HepG2 (cell line): ENCODE measurements around the gene AUH. TPM values are rescaled to one million over a fixed set of nuclear protein-coding genes. Genes with fewer than 3 reads are reported as not detected.

ENCODE experiments used
- CEBPB ChIP-seq: IDR thresholded peaks from 2 replicates; pipeline ENCODE4 v1.6.1; 2011; ENCODE audit warnings: low read depth, low read length, improper control_type of control experiment, borderline replicate concordance
- PTBP1 ChIP-seq: fragments of 200-400 bp; formaldehyde crosslinking; IDR thresholded peaks from 2 replicates; pipeline ENCODE4 v1.6.1; 2018; ENCODE audit warnings: low read length, low read depth; ENCODE audit not compliant: poor library complexity, severe bottlenecking
- ZNF230 ChIP-seq: sonication (generic); formaldehyde crosslinking; IDR thresholded peaks from 2 replicates; pipeline ENCODE4 v1.4.0; 2020; ENCODE audit warnings: mild to moderate bottlenecking, missing genetic modification reagents
- ZNF788 ChIP-seq: sonication (generic); formaldehyde crosslinking; IDR thresholded peaks from 2 replicates; pipeline ENCODE4 v1.5.0; 2020; ENCODE audit warnings: mild to moderate bottlenecking, missing genetic modification reagents, borderline replicate concordance
- polyA plus RNA-seq, 8 experiments: library from polyadenylated mRNA; depleted of rRNA in 3 of 8; stranded (reverse) in 7 of 8; unstranded in 1 of 8; fragments of >200 nt; fragmentation: Illumina TruSeq in 4 of 8; extraction: Trizol in 4 of 8; gene quantifications; 2 replicates each; pipeline versions ENCODE4 v1.2.1 to v1.2.3, GENCODE V29; 2011 to 2016; ENCODE audit warnings: low read depth in 4 of 8, missing spikeins in 1 of 8, mixed read lengths in 1 of 8; ENCODE audit not compliant: insufficient read depth in 1 of 8
- total RNA-seq, 5 experiments: library from RNA; depleted of rRNA; stranded (reverse); fragments of >200 nt; fragmentation: Illumina TruSeq; extraction: Trizol; gene quantifications; 2 replicates each; pipeline ENCODE4 v1.2.3, GENCODE V29; 2016; ENCODE audit warnings: low read depth in 1 of 5
- TF ChIP-seq, protein P1 (sequence below): sonication (generic); formaldehyde crosslinking; conservative IDR thresholded peaks from 2 replicates; pipeline ENCODE4 v1.4.0; 2020; ENCODE audit warnings: mild to moderate bottlenecking, missing genetic modification reagents, moderate library complexity
- TF ChIP-seq, protein P2 (sequence below): sonication (generic); formaldehyde crosslinking; IDR thresholded peaks from 2 replicates; pipeline ENCODE4 v1.4.0; 2020; ENCODE audit warnings: mild to moderate bottlenecking, missing genetic modification reagents
- TF ChIP-seq, protein P3 (sequence below): sonication (generic); formaldehyde crosslinking; IDR thresholded peaks from 2 replicates; pipeline ENCODE4 v1.5.0; 2020; ENCODE audit warnings: mild to moderate bottlenecking, missing genetic modification reagents, borderline replicate concordance
- TF ChIP-seq, protein P4 (sequence below): sonication (generic); formaldehyde crosslinking; IDR thresholded peaks from 2 replicates; pipeline ENCODE4 v1.5.1; 2020; ENCODE audit warnings: mild to moderate bottlenecking, missing genetic modification reagents, borderline replicate concordance
- TF ChIP-seq, protein P5 (sequence below): IDR thresholded peaks from 2 replicates; pipeline ENCODE4 v1.4.0; 2020; ENCODE audit warnings: mild to moderate bottlenecking, missing genetic modification reagents

AUH gene
- total and polyA plus RNA-seq, 2 of the 13 experiments (the other 11 are each of a cell fraction or from before 2014, with no cell fraction given), result 25.8 to 31.9 TPM

DNA sequence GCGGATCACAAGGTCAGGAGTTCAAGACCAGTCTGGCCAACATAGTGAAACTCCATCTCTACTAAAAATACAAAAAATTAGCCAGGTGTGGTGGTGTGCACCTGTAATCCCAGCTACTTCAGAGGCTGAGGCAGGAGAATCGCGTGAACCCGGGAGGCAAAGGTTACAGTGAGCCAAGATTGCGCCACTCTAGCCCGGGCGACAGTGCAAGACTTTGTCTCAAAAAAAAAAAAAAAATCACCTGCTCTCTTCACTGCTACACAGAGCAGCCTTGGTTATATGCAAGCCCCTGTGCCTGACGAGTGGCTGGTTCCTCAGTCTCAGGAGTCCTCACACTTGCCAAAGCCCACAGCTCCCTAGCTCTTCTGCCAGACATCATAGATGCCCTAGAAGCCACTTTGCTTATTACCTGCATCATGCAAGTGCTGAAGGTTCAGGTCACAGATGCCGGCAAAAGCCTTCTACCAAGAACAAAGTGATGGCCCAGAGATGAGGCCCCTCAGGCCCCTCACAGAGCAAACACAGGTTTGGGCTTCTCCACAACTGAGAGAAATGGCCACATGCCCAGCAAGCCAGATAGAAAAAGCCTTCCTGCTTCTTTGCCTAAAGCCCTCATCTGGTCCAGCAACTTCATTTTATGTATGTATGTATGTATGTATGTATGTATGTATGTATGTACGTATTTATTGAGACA lies 176.4 kb downstream of the AUH start (continued):
- TF ChIP-seq, protein P1, sequence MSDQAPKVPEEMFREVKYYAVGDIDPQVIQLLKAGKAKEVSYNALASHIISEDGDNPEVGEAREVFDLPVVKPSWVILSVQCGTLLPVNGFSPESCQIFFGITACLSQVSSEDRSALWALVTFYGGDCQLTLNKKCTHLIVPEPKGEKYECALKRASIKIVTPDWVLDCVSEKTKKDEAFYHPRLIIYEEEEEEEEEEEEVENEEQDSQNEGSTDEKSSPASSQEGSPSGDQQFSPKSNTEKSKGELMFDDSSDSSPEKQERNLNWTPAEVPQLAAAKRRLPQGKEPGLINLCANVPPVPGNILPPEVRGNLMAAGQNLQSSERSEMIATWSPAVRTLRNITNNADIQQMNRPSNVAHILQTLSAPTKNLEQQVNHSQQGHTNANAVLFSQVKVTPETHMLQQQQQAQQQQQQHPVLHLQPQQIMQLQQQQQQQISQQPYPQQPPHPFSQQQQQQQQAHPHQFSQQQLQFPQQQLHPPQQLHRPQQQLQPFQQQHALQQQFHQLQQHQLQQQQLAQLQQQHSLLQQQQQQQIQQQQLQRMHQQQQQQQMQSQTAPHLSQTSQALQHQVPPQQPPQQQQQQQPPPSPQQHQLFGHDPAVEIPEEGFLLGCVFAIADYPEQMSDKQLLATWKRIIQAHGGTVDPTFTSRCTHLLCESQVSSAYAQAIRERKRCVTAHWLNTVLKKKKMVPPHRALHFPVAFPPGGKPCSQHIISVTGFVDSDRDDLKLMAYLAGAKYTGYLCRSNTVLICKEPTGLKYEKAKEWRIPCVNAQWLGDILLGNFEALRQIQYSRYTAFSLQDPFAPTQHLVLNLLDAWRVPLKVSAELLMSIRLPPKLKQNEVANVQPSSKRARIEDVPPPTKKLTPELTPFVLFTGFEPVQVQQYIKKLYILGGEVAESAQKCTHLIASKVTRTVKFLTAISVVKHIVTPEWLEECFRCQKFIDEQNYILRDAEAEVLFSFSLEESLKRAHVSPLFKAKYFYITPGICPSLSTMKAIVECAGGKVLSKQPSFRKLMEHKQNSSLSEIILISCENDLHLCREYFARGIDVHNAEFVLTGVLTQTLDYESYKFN, result peak; percentile 24
- TF ChIP-seq ZNF788 (peak; percentile 68; the same call in 1 of the 2 replicates), CEBPB (peak; percentile 80), ZNF230 (no peak), PTBP1 (no peak)
- TF ChIP-seq, protein P2, sequence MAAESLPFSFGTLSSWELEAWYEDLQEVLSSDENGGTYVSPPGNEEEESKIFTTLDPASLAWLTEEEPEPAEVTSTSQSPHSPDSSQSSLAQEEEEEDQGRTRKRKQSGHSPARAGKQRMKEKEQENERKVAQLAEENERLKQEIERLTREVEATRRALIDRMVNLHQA (CRISPR knock-in tag), result no peak
- TF ChIP-seq, protein P3, sequence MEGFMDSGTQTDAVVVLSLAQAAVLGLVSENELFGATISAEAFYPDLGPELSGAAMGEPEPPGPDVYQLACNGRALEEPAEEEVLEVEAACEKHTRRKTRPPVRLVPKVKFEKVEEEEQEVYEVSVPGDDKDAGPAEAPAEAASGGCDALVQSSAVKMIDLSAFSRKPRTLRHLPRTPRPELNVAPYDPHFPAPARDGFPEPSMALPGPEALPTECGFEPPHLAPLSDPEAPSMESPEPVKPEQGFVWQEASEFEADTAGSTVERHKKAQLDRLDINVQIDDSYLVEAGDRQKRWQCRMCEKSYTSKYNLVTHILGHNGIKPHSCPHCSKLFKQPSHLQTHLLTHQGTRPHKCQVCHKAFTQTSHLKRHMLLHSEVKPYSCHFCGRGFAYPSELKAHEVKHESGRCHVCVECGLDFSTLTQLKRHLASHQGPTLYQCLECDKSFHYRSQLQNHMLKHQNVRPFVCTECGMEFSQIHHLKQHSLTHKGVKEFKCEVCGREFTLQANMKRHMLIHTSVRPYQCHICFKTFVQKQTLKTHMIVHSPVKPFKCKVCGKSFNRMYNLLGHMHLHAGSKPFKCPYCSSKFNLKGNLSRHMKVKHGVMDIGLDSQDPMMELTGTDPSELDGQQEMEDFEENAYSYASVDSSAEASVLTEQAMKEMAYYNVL, result no peak
- TF ChIP-seq, protein P4, sequence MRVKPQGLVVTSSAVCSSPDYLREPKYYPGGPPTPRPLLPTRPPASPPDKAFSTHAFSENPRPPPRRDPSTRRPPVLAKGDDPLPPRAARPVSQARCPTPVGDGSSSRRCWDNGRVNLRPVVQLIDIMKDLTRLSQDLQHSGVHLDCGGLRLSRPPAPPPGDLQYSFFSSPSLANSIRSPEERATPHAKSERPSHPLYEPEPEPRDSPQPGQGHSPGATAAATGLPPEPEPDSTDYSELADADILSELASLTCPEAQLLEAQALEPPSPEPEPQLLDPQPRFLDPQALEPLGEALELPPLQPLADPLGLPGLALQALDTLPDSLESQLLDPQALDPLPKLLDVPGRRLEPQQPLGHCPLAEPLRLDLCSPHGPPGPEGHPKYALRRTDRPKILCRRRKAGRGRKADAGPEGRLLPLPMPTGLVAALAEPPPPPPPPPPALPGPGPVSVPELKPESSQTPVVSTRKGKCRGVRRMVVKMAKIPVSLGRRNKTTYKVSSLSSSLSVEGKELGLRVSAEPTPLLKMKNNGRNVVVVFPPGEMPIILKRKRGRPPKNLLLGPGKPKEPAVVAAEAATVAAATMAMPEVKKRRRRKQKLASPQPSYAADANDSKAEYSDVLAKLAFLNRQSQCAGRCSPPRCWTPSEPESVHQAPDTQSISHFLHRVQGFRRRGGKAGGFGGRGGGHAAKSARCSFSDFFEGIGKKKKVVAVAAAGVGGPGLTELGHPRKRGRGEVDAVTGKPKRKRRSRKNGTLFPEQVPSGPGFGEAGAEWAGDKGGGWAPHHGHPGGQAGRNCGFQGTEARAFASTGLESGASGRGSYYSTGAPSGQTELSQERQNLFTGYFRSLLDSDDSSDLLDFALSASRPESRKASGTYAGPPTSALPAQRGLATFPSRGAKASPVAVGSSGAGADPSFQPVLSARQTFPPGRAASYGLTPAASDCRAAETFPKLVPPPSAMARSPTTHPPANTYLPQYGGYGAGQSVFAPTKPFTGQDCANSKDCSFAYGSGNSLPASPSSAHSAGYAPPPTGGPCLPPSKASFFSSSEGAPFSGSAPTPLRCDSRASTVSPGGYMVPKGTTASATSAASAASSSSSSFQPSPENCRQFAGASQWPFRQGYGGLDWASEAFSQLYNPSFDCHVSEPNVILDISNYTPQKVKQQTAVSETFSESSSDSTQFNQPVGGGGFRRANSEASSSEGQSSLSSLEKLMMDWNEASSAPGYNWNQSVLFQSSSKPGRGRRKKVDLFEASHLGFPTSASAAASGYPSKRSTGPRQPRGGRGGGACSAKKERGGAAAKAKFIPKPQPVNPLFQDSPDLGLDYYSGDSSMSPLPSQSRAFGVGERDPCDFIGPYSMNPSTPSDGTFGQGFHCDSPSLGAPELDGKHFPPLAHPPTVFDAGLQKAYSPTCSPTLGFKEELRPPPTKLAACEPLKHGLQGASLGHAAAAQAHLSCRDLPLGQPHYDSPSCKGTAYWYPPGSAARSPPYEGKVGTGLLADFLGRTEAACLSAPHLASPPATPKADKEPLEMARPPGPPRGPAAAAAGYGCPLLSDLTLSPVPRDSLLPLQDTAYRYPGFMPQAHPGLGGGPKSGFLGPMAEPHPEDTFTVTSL (CRISPR knock-in tag), result peak; percentile 47; the same call in 1 of the 2 replicates
- TF ChIP-seq, protein P5, sequence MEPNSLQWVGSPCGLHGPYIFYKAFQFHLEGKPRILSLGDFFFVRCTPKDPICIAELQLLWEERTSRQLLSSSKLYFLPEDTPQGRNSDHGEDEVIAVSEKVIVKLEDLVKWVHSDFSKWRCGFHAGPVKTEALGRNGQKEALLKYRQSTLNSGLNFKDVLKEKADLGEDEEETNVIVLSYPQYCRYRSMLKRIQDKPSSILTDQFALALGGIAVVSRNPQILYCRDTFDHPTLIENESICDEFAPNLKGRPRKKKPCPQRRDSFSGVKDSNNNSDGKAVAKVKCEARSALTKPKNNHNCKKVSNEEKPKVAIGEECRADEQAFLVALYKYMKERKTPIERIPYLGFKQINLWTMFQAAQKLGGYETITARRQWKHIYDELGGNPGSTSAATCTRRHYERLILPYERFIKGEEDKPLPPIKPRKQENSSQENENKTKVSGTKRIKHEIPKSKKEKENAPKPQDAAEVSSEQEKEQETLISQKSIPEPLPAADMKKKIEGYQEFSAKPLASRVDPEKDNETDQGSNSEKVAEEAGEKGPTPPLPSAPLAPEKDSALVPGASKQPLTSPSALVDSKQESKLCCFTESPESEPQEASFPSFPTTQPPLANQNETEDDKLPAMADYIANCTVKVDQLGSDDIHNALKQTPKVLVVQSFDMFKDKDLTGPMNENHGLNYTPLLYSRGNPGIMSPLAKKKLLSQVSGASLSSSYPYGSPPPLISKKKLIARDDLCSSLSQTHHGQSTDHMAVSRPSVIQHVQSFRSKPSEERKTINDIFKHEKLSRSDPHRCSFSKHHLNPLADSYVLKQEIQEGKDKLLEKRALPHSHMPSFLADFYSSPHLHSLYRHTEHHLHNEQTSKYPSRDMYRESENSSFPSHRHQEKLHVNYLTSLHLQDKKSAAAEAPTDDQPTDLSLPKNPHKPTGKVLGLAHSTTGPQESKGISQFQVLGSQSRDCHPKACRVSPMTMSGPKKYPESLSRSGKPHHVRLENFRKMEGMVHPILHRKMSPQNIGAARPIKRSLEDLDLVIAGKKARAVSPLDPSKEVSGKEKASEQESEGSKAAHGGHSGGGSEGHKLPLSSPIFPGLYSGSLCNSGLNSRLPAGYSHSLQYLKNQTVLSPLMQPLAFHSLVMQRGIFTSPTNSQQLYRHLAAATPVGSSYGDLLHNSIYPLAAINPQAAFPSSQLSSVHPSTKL (CRISPR knock-in tag), result peak; percentile 38; the same call in 1 of the 2 replicates
